Measurements from ENCODE around the gene SLC28A1.

The SLC28A1 gene

DNA sequence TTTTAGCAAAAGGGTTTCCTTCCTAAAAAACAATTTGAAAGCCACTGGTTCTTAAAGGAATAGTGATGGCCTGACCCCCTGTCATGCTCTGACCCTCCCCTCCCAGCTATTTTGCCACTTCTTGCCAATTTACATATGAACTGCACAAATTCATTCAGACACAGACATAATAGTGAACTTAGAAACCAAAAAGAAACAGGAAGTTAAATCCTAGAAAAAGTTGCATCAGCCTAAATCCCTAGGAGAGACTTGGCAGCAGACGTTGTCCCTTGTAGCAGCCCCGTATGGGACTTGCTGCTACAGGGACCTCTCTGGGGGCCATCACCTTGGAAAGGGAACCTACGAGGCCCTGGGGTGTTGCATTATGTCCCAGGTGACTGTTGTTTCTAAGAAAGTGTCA lies 82.9 kb downstream of the SLC28A1 start:
- TF ChIP-seq, protein P1, sequence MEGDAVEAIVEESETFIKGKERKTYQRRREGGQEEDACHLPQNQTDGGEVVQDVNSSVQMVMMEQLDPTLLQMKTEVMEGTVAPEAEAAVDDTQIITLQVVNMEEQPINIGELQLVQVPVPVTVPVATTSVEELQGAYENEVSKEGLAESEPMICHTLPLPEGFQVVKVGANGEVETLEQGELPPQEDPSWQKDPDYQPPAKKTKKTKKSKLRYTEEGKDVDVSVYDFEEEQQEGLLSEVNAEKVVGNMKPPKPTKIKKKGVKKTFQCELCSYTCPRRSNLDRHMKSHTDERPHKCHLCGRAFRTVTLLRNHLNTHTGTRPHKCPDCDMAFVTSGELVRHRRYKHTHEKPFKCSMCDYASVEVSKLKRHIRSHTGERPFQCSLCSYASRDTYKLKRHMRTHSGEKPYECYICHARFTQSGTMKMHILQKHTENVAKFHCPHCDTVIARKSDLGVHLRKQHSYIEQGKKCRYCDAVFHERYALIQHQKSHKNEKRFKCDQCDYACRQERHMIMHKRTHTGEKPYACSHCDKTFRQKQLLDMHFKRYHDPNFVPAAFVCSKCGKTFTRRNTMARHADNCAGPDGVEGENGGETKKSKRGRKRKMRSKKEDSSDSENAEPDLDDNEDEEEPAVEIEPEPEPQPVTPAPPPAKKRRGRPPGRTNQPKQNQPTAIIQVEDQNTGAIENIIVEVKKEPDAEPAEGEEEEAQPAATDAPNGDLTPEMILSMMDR (conservative IDR thresholded peaks at IDR 0.05) = no peak
- no peak overlapping the region for H3K27ac ChIP-seq

DNA sequence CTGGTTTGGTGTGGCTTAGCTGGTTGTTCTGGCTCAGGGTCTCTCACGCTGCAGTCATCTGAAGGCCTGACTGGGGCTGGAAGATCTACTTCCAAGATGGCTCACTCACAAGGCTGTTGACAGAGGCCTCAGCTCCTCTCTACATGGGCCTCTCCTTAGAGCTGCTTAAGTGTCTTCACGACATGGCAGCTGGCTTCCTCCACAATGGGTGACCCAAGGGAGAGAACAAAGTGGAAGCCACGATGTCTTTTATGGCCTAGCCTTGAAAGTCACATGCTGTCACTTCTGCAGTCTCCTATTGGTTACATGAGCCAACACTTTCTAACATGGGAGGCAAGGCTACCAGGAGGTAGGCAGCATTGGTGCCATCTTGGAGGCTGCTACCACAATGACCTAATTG lies 83.8 kb downstream of the SLC28A1 start:
- H3K27ac ChIP-seq = no peak overlapping the region

DNA sequence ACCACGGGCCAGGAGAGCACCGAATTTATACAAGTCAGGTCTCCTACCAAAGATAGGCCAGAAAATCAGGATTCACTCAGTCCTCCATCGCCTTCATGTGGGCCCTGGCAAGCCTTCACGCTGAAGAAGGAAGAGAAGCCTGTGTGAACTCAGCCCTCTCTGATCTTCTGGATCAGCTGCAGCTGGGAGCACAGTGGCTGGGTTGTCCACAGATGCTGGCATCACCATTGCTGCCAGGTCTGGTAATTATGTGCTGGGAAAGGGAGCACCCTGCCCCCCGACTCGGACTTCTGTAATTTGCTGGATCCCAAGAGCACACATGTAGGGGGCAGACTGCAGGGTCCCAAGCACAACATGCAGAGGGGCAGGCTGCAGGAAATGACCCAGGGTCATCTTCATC lies 84.8 kb downstream of the SLC28A1 start:
- TF ChIP-seq, protein P1 (conservative IDR thresholded peaks at IDR 0.05) = no peak
- H3K27ac ChIP-seq = no peak overlapping the region

More for the DNA sequence above, 83.8 kb downstream of the SLC28A1 start:
- TF ChIP-seq, protein P1 (conservative IDR thresholded peaks at IDR 0.05) = no peak

DNA sequence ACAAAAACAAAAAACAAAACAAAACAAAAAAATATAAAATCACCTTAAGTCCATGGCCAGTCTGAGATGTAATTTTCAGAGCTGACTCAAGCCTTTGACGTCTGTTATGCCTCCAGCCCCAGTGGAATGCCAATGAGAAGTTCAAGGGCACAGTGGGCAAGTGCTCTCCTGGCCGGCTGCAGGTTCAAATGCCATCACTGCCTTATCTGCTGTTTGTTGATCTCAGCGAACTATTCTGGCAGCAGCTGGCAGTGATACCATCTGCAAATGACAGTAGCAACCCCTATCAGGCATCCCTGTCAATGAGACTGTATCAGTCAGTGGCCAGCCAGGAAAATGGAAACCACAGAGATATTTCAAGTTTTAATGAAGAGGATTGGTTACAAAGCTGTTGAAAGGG lies 86.4 kb downstream of the SLC28A1 start:
- no peak overlapping the region for H3K27ac ChIP-seq
- TF ChIP-seq, protein P1 (conservative IDR thresholded peaks at IDR 0.05) = no peak

DNA sequence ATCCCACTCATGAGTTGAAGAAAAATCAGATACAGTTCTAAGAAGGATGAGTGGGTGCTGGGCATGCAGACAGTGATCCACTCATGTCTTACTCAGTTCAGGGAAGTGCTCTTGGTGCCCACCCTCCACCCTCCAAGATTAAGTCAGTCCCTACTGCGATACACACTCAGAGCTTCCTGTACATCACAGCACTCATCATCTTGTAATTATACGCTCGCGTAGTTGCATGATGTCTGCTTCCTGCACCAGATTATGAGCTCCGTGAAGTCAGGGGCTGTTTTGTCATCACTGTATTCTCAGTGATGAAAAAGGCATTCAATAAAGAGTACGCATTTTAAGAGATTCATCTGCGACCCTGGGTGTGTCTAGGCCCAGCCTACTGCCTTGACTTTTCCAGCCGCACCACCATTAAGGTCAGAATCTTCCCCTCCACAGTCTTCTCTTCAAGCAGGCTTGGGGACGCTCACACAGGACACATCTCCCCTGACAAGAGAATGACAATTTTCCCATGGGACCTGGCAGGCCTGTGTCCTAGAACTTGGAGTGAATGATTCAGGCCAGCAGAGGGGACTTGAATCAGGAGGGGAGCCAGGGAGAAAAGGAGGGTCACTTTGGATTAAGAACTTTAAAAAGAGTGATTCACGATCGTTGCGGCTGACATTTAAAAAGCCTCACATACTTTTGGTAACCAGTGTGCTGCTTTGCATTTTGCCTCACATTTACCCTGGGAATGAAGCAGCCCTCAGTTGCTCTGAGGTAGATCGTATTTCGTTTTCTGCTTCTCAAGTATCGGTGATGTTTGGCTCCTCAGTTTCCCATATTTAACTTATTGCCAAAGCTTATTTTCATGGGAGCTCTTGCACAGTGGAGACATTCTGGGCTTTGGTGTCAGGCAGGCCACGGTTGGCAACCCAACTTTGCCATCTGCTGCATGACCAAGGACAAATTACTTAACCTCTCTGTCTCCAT lies 89.3 kb downstream of the SLC28A1 start:
- no peak overlapping the region for H3K27ac ChIP-seq
- TF ChIP-seq, protein P1 (conservative IDR thresholded peaks at IDR 0.05) = no peak

DNA sequence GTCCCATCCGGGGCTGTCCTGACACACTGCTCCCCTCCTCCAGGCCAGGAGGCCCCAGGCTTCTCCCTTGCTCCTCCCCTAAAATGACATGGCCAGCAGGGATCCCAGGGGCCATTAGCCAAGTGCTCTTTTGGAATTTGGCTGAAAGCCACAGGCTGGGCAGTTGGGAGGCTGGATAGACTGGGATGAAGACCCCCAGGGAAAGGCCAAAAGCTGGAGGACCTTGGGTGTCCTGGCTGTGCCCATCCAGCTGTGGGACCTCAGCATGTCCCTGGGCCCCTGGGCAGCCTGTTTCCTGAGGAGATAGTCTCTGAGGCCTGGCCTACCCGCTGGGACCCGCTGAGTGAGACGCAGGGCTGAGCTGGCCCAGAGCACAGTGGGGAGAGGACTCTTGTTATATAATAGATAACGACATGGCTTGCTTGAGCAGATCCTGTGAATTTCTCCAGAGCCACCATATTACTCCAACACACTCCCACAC lies 91.4 kb downstream of the SLC28A1 start:
- no peak overlapping the region for H3K27ac ChIP-seq
- TF ChIP-seq, protein P1 (conservative IDR thresholded peaks at IDR 0.05) = no peak

DNA sequence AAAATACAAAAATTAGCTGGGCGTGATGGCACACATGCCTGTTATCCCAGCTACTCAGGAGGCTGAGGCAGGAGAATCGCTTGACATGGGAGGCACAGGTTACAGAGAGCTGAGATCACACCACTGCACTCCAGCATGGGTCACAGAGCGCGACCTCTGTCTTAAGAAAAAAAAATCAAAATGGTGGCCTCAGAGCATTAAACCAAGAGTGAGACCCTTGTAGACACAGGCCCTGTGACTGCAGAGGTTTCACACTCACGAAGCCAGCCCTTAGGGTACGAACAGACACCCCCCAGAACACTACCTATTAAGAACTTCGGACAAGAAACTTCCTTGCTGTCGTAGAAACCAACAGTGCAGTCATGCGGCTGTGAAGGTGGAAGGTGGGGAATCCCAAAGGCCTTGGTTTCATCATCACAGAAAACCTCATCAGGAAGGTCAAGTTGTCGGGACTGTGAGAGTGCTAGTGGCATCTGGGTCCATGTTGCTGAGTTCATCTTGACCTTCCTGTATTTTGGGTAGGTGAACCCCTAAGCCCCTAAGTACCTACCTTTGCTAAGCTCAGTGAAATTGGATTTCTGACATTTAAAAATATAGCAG lies 92.4 kb downstream of the SLC28A1 start:
- H3K27ac ChIP-seq = no peak overlapping the region
- TF ChIP-seq, protein P1 (conservative IDR thresholded peaks at IDR 0.05) = no peak

Measured in VCaP (cell line).